CD1c-positive myeloid dendritic cell (primary cell): ENCODE measurements around the gene TOM1L2.
A peak's percentile ranks its signal among the peaks of the same experiment; 100 is the strongest.

Experiments
- DNase-seq: peaks from one replicate; pipeline ENCODE4 v3.0.0-alpha.2; 2016; ENCODE audit errors: extremely low spot score

Gene TOM1L2

GRCh38 chr17:17899486-17899885 is 72.7 kb downstream of the TOM1L2 start:
- no peak for DNase-seq

- DNase-seq = no peak
Observed at GRCh38 chr17:17898673-17899072, 73.5 kb downstream of the TOM1L2 start.

GRCh38 chr17:17897442-17897841 is 74.8 kb downstream of the TOM1L2 start:
- DNase-seq = no peak

DNA sequence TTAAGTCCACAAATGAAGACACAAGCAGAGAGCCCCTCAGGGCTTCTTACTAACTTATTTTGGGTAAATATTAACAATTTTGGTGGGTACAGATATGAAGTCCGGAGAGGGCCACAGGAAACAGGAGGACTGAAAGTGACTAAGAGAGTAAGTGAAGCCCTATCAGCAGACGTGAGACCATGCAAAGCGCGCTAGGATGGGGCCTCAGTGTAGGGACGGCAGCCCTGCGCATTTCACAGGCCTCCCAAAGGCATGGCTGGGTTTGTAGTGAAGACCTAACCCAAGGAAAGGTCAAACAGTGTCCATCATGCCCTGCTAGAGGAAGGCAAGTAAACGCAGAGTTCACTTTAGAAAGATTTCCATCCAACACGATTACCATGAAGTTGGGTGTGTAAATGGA is 75.5 kb downstream of the TOM1L2 start:
- DNase-seq = no peak

- no peak for DNase-seq
Observed at GRCh38 chr17:17893801-17894644, 78.2 kb downstream of the TOM1L2 start.

GRCh38 chr17:17892731-17893130 is 79.5 kb downstream of the TOM1L2 start:
- no peak for DNase-seq

GRCh38 chr17:17892009-17892408 is 80.2 kb downstream of the TOM1L2 start:
- DNase-seq = no peak

DNA sequence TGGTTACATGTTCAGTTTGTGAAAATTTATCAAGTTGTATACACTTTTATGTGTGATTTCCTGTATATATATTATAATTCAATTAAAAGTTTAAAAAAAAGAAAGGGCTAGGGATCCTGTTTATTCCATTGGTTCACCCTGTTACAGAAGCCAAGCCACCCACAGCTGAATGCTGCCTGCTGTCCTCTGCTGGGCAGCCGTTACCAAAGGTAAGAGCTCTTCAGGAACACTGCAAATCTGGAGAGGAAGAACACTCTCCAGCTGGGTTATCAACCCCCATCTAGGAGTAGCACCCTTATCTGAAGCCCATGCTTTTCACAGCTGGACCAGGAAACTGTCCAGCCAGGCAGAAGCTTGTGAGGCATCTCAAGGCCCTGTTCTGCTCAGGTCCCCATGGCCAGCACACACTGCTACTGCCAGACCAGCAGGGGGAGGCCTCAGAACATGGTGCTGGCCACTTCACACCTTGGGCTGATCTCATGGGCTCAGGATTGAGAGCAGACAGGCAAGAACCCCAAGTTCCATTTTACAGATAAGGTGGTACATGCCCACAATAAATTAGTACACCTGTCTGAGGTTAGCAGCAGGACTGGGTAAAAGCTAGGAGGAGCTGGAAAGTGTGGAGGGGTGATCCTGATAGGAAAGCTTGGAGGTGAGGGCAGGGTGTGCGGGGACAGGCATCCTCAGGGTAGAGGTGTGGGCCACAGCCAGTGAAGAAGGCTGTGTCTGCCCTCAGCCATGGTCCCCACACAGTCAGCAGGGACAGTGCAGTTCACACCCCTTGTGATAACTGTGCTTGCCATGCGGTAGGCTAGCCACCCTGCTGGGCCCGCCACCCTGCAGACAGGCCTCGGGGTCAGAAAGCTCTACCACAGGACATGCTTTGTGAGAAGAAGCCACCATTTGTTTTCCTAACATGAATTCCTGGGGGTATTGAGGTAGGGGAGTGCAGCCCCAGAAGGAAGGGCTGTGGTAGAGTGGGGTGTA is 81.1 kb downstream of the TOM1L2 start:
- DNase-seq = peak; percentile 60

GRCh38 chr17:17889922-17890321 is 82.3 kb downstream of the TOM1L2 start:
- DNase-seq = no peak

DNA sequence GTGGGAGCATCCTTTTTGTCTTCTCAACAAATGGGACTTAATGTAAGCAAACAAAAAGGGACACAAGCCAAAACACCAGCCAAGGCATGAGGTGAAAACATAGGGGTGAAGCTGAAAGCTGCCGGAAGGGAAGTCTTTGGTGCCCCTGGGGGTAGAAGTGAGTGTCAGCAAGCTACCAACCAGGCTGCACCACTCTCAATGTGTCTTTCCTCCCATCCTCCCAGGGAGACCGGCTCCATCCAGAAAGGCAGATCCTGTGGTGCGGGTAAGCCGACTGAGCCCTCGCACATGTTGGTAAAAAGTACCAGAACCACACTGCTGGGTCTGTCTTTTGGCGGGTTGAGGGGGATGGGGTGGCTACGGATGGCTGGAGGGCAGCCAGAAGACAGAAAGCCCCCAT is 83.4 kb downstream of the TOM1L2 start:
- DNase-seq = no peak

DNA sequence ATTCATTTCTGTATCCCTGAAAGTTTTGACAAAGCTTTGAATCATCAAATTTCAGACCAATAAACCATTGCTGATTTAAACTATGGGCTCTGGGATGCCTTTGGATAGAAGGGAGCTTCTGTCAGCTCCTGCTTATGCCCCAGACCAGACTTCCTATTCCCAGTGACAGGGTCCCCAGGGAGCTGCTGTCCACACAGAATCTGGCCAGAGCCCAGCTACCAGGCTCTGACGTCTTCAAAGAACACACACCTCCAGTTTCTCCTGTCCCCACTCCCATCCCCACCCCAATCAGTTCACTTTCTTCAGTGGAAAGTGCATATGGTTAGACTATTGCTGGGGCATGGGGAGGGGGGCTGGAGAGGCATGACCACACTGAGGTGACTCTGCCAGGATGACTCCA is 83.8 kb downstream of the TOM1L2 start:
- DNase-seq = no peak

DNA sequence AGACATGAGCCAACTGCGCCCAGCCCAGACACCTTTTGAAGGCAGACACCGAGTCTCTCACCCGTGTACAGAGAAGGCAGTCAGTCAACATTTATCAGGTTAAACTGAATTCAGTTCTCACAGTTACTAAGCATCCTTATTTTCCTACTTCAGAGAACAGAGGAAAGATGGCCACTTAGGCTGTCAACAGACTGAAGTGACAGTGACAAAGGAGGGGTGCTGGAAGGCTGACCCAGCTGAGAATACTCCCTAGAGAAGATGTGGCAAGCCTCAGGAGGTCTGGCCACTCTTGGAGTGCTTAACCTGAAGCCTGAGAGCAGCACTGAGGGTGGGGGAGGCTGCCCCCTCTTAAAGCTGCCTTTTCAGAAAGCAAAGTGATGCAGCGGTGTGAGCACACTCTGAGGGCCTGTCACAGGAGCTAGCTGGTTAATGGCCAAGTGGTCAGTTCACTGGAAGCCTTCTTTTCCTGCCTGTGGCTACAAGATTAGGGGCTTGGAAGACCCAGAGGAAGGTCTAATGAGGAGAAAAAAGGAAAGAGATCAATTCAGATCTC is 84.4 kb downstream of the TOM1L2 start:
- no peak for DNase-seq

- no peak for DNase-seq
Observed at GRCh38 chr17:17886726-17887125, 85.5 kb downstream of the TOM1L2 start.

DNA sequence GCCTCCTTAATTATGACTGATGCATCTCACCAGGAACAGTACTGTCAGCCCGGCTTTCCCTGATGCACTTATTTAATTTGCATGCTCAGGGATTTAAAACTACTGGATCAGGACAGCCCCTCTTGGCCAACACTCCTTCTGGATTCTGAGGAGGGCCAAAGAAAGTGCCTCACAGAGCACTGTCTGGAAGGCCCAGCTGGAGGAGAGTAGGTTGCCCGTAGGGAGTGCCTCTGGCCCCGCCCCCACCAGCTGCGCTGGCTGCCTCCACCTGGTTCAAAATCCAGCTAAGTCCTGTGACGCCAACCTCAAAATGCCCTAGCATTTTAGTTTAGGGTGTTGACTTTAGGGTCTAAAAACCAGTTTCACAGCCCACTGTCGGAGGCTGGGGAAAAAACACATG is 86.0 kb downstream of the TOM1L2 start:
- DNase-seq = no peak

- no peak for DNase-seq
Observed at GRCh38 chr17:17884391-17885357, 87.5 kb downstream of the TOM1L2 start.

- DNase-seq = no peak
Observed at GRCh38 chr17:17883801-17884200, 88.4 kb downstream of the TOM1L2 start.

GRCh38 chr17:17882082-17882581 is 90.1 kb downstream of the TOM1L2 start:
- no peak for DNase-seq

GRCh38 chr17:17880577-17881196 is 91.5 kb downstream of the TOM1L2 start:
- no peak for DNase-seq

GRCh38 chr17:17877529-17878358 is 94.5 kb downstream of the TOM1L2 start:
- DNase-seq = no peak
